SK-N-SH treated with all-trans-retinoic acid at 6 μM for 48 hours (cell line): ENCODE results near the gene SSBP2.

Source experiments
- BACH2 ChIP-seq: fragments of 250-450 bp; sonication (Bioruptor Pico); IDR thresholded peaks from 2 replicates; pipeline ENCODE4 v1.9.0; 2021; ENCODE audit warnings: mild to moderate bottlenecking, borderline replicate concordance
- CSDC2 ChIP-seq: fragments of 250-450 bp; sonication (Bioruptor Pico); IDR thresholded peaks from 2 replicates; pipeline ENCODE4 v1.5.0; 2020; ENCODE audit warnings: mild to moderate bottlenecking, moderate library complexity
- ESRRG ChIP-seq: fragments of 250-450 bp; sonication (Bioruptor Pico); IDR thresholded peaks from 2 replicates; pipeline ENCODE4 v1.6.1; 2021; ENCODE audit warnings: mild to moderate bottlenecking
- GLIS3 ChIP-seq: fragments of 250-450 bp; sonication (Bioruptor Pico); IDR thresholded peaks from 2 replicates; pipeline ENCODE4 v1.5.0; 2020; ENCODE audit warnings: mild to moderate bottlenecking, moderate library complexity
- POU6F1 ChIP-seq: fragments of 250-450 bp; sonication (Bioruptor Pico); IDR thresholded peaks from 2 replicates; pipeline ENCODE4 v1.8.0; 2021; ENCODE audit warnings: low read depth, mild to moderate bottlenecking, moderate library complexity, borderline replicate concordance
- RARB ChIP-seq: fragments of 250-450 bp; sonication (Bioruptor Pico); IDR thresholded peaks from 2 replicates; pipeline ENCODE4 v1.8.0; 2021; ENCODE audit warnings: mild to moderate bottlenecking, moderate library complexity
- TOX ChIP-seq: fragments of 250-450 bp; sonication (Bioruptor Pico); IDR thresholded peaks from 2 replicates; pipeline ENCODE4 v1.8.0; 2021; ENCODE audit warnings: mild to moderate bottlenecking, moderate library complexity, borderline replicate concordance
- TSHZ2 ChIP-seq: fragments of 250-450 bp; sonication (Bioruptor Pico); IDR thresholded peaks from 2 replicates; pipeline ENCODE4 v1.5.0; 2020; ENCODE audit warnings: mild to moderate bottlenecking, moderate library complexity
- ZFP3 ChIP-seq: fragments of 250-450 bp; sonication (Bioruptor Pico); IDR thresholded peaks from 2 replicates; pipeline ENCODE4 v1.5.0; 2020; ENCODE audit warnings: mild to moderate bottlenecking, moderate library complexity
- ZFP30 ChIP-seq: fragments of 450-650 bp; formaldehyde crosslinking; IDR thresholded peaks from 2 replicates; pipeline ENCODE4 v1.5.0; 2022; ENCODE audit warnings: mild to moderate bottlenecking, moderate library complexity
- ZNF565 ChIP-seq: fragments of 450-650 bp; formaldehyde crosslinking; conservative IDR thresholded peaks from 2 replicates; pipeline ENCODE4 v1.5.0; 2020; ENCODE audit warnings: low read depth, mild to moderate bottlenecking, moderate library complexity
- ZNF8 ChIP-seq: fragments of 450-650 bp; formaldehyde crosslinking; IDR thresholded peaks from 2 replicates; pipeline ENCODE4 v1.5.0; 2020; ENCODE audit warnings: mild to moderate bottlenecking, moderate library complexity
- TF ChIP-seq, protein P1 (sequence below): fragments of 250-450 bp; sonication (Bioruptor Pico); IDR thresholded peaks from 2 replicates; pipeline ENCODE4 v1.8.0; 2020; ENCODE audit warnings: mild to moderate bottlenecking, moderate library complexity, borderline replicate concordance
- TF ChIP-seq, protein P2 (sequence below): fragments of 250-450 bp; sonication (Bioruptor Pico); IDR thresholded peaks from 2 replicates; pipeline ENCODE4 v1.5.1; 2020; ENCODE audit warnings: low read depth, mild to moderate bottlenecking, moderate library complexity

- TF ChIP-seq ZNF8 (CRISPR knock-in tag) (no peak), ESRRG (CRISPR knock-in tag) (no peak), ZFP3 (CRISPR knock-in tag) (no peak), RARB (CRISPR knock-in tag) (no peak), GLIS3 (no peak), ZFP30 (CRISPR knock-in tag) (no peak), TSHZ2 (CRISPR knock-in tag) (no peak), CSDC2 (no peak), ZNF565 (CRISPR knock-in tag) (no peak), POU6F1 (CRISPR knock-in tag) (no peak), BACH2 (CRISPR knock-in tag) (no peak), TOX (CRISPR knock-in tag) (no peak)
- TF ChIP-seq, protein P1, sequence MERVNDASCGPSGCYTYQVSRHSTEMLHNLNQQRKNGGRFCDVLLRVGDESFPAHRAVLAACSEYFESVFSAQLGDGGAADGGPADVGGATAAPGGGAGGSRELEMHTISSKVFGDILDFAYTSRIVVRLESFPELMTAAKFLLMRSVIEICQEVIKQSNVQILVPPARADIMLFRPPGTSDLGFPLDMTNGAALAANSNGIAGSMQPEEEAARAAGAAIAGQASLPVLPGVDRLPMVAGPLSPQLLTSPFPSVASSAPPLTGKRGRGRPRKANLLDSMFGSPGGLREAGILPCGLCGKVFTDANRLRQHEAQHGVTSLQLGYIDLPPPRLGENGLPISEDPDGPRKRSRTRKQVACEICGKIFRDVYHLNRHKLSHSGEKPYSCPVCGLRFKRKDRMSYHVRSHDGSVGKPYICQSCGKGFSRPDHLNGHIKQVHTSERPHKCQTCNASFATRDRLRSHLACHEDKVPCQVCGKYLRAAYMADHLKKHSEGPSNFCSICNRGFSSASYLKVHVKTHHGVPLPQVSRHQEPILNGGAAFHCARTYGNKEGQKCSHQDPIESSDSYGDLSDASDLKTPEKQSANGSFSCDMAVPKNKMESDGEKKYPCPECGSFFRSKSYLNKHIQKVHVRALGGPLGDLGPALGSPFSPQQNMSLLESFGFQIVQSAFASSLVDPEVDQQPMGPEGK (CRISPR knock-in tag): no peak
- TF ChIP-seq, protein P2, sequence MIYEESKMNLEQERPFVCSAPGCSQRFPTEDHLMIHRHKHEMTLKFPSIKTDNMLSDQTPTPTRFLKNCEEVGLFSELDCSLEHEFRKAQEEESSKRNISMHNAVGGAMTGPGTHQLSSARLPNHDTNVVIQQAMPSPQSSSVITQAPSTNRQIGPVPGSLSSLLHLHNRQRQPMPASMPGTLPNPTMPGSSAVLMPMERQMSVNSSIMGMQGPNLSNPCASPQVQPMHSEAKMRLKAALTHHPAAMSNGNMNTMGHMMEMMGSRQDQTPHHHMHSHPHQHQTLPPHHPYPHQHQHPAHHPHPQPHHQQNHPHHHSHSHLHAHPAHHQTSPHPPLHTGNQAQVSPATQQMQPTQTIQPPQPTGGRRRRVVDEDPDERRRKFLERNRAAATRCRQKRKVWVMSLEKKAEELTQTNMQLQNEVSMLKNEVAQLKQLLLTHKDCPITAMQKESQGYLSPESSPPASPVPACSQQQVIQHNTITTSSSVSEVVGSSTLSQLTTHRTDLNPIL (CRISPR knock-in tag): no peak
Observed at GRCh38 chr5:81520769-81521168, 230.1 kb downstream of the SSBP2 start.
